HTERT RPE-1 (cell line): ENCODE data around the gene PPP6C.
"Not testable (repeated sequence)": the region's sequence is repeated elsewhere in the genome, so short reads cannot be mapped to it uniquely, and the experiment has no call there.

ENCODE experiments used
- in situ Hi-C: fragments of 300-500 bp; cut with MboI; formaldehyde crosslinking; loops from 4 replicates; pipeline ENCODE4 v1.14.3; 2020; ENCODE audit warnings: low sequenced_read_pairs

PPP6C gene

GRCh38 chr9:125189361-125190289, at the start of gene PPP6C:
Gene PPP6C (minus strand): TSS chr9:125189803. CDS start chr9:125189718, 85 bp downstream.
- in situ Hi-C loops = no loop called here

GRCh38 chr9:125238915-125239446, 49.4 kb upstream of the PPP6C start:
- in situ Hi-C loops = no loop called here

- in situ Hi-C loops = no loop called here
Measured at GRCh38 chr9:125238127-125238914, 48.7 kb upstream of the PPP6C start.

GRCh38 chr9:125236520-125237159, 47.0 kb upstream of the PPP6C start:
- in situ Hi-C loops = not testable (repeated sequence)

GRCh38 chr9:125235804-125236519, 46.4 kb upstream of the PPP6C start:
- in situ Hi-C loops = no loop called here

- in situ Hi-C loops = not testable (repeated sequence)
Measured at GRCh38 chr9:125234099-125234498, 44.5 kb upstream of the PPP6C start.

- in situ Hi-C loops = no loop called here
Measured at GRCh38 chr9:125233678-125234077, 44.1 kb upstream of the PPP6C start.

- in situ Hi-C loops = no loop called here
Measured at GRCh38 chr9:125227761-125228160, 38.2 kb upstream of the PPP6C start.

GRCh38 chr9:125224858-125225257, 35.3 kb upstream of the PPP6C start:
- in situ Hi-C loops = not testable (repeated sequence)

GRCh38 chr9:125218621-125219020, 29.0 kb upstream of the PPP6C start:
- in situ Hi-C loops = no loop called here

GRCh38 chr9:125214186-125214585, 24.6 kb upstream of the PPP6C start:
- in situ Hi-C loops = no loop called here

- in situ Hi-C loops = no loop called here
Measured at GRCh38 chr9:125204477-125204876, 14.9 kb upstream of the PPP6C start.

- in situ Hi-C loops = no loop called here
Measured at GRCh38 chr9:125202846-125203618, 13.4 kb upstream of the PPP6C start.

- in situ Hi-C loops = no loop called here
Measured at GRCh38 chr9:125200216-125201047, 10.8 kb upstream of the PPP6C start, which contains the start of gene RABEPK. Gene RABEPK (plus strand): TSS chr9:125200542. CDS start chr9:125203014, 2,472 bp downstream.

GRCh38 chr9:125195591-125195990, 6.0 kb upstream of the PPP6C start:
- in situ Hi-C loops = not testable (repeated sequence)

GRCh38 chr9:125194466-125194865, 4.9 kb upstream of the PPP6C start:
- in situ Hi-C loops = not testable (repeated sequence)

GRCh38 chr9:125190361-125190801, 778 bp upstream of the PPP6C start:
- in situ Hi-C loops = no loop called here

- in situ Hi-C loops = no loop called here
Measured at GRCh38 chr9:125189011-125189360, 617 bp downstream of the PPP6C start.

GRCh38 chr9:125183561-125183960, 6.0 kb downstream of the PPP6C start:
- in situ Hi-C loops = no loop called here
